HUES48 (cell line): ENCODE data around the gene NHERF2.
A peak's percentile ranks its signal among the peaks of the same experiment; 100 is the strongest.

ENCODE experiments used
- H3K27ac ChIP-seq: one replicate; pipeline ENCODE4 v1.7.0; 2013; ENCODE audit warnings: low read depth, low read length, inconsistent platforms
- H3K27me3 ChIP-seq: 2 replicates; pipeline ENCODE4 v1.6.1; 2013; ENCODE audit warnings: mild to moderate bottlenecking, low read length; ENCODE audit not compliant: control insufficient read depth, insufficient read depth
- H3K36me3 ChIP-seq: 2 replicates; pipeline ENCODE4 v1.6.1; 2013; ENCODE audit warnings: low read length; ENCODE audit not compliant: control insufficient read depth, insufficient read depth
- H3K4me1 ChIP-seq: 2 replicates; pipeline ENCODE4 v1.6.1; 2013; ENCODE audit warnings: mild to moderate bottlenecking, low read length; ENCODE audit not compliant: control insufficient read depth, insufficient read depth
- H3K4me3 ChIP-seq: 2 replicates; pipeline ENCODE4 v1.5.1; 2013; ENCODE audit warnings: mild to moderate bottlenecking, low read depth, low read length
- H3K9ac ChIP-seq: 2 replicates; pipeline ENCODE4 v1.6.1; 2013; ENCODE audit warnings: mild to moderate bottlenecking, low read depth, low read length, moderate library complexity
- H3K9me3 ChIP-seq: 2 replicates; pipeline ENCODE4 v1.6.1; 2013; ENCODE audit warnings: low read length; ENCODE audit not compliant: control insufficient read depth, insufficient read depth

The NHERF2 gene

GRCh38 chr16:2071454-2072202, 44.9 kb downstream of the NHERF2 start:
- H3K4me3 ChIP-seq = no peak overlapping the region
- no peak overlapping the region for H3K27ac ChIP-seq
- peaks cover 59% of the 10 kb centered on the region for H3K36me3 ChIP-seq

GRCh38 chr16:2072926-2073325, 46.2 kb downstream of the NHERF2 start:
- Histone ChIP-seq H3K4me1 (no peaks in the 10 kb centered on the region), H3K4me3 (no peak overlapping the region), H3K27ac (no peak overlapping the region), H3K27me3 (no peaks in the 10 kb centered on the region), H3K9me3 (no peaks in the 10 kb centered on the region), H3K9ac (no peak overlapping the region), H3K36me3 (peaks cover 59% of the 10 kb centered on the region)

More at GRCh38 chr16:2071454-2072202, 44.9 kb downstream of the NHERF2 start:
- no peaks in the 10 kb centered on the region for H3K4me1 ChIP-seq
- H3K27me3 ChIP-seq = no peaks in the 10 kb centered on the region
- H3K9ac ChIP-seq = 0 out of 2 replicates have a peak overlapping the region, but pooled peaks have one; percentile 18
- H3K9me3 ChIP-seq = no peaks in the 10 kb centered on the region

- Histone ChIP-seq H3K4me3 (no peak overlapping the region), H3K36me3 (peaks cover 55% of the 10 kb centered on the region), H3K27me3 (no peaks in the 10 kb centered on the region), H3K27ac (no peak overlapping the region), H3K9me3 (no peaks in the 10 kb centered on the region), H3K4me1 (no peaks in the 10 kb centered on the region), H3K9ac (no peak overlapping the region)
Observed at GRCh38 chr16:2074071-2074470, 47.4 kb downstream of the NHERF2 start.

- Histone ChIP-seq H3K4me1 (no peaks in the 10 kb centered on the region), H3K9ac (no peak overlapping the region), H3K36me3 (peaks cover 57% of the 10 kb centered on the region)
Observed at GRCh38 chr16:2075631-2076030, 48.9 kb downstream of the NHERF2 start.

GRCh38 chr16:2076072-2076865, 49.6 kb downstream of the NHERF2 start:
- no peak overlapping the region for H3K27ac ChIP-seq
- H3K4me3 ChIP-seq = no peak overlapping the region
- H3K4me1 ChIP-seq = no peaks in the 10 kb centered on the region
- H3K9me3 ChIP-seq = no peaks in the 10 kb centered on the region
- H3K36me3 ChIP-seq = peaks cover 56% of the 10 kb centered on the region
- H3K27me3 ChIP-seq = no peaks in the 10 kb centered on the region
- H3K9ac ChIP-seq = no peak overlapping the region

More at GRCh38 chr16:2075631-2076030, 48.9 kb downstream of the NHERF2 start:
- Histone ChIP-seq H3K27me3 (no peaks in the 10 kb centered on the region), H3K27ac (no peak overlapping the region), H3K9me3 (no peaks in the 10 kb centered on the region), H3K4me3 (no peak overlapping the region)

- Histone ChIP-seq H3K27me3 (no peaks in the 10 kb centered on the region), H3K36me3 (peaks cover 53% of the 10 kb centered on the region), H3K27ac (no peak overlapping the region)
Observed at GRCh38 chr16:2077016-2077415, 50.3 kb downstream of the NHERF2 start.

GRCh38 chr16:2077696-2078095, 51.0 kb downstream of the NHERF2 start:
- H3K4me3 ChIP-seq = no peak overlapping the region
- peaks cover 53% of the 10 kb centered on the region for H3K36me3 ChIP-seq
- no peak overlapping the region for H3K9ac ChIP-seq
- H3K27ac ChIP-seq = no peak overlapping the region
- no peaks in the 10 kb centered on the region for H3K9me3 ChIP-seq
- H3K27me3 ChIP-seq = no peaks in the 10 kb centered on the region
- no peaks in the 10 kb centered on the region for H3K4me1 ChIP-seq

More at GRCh38 chr16:2077016-2077415, 50.3 kb downstream of the NHERF2 start:
- no peaks in the 10 kb centered on the region for H3K4me1 ChIP-seq
- no peak overlapping the region for H3K9ac ChIP-seq
- H3K4me3 ChIP-seq = no peak overlapping the region
- H3K9me3 ChIP-seq = no peaks in the 10 kb centered on the region

- H3K4me1 ChIP-seq = no peaks in the 10 kb centered on the region
- no peak overlapping the region for H3K9ac ChIP-seq
- peaks cover 50% of the 10 kb centered on the region for H3K36me3 ChIP-seq
Observed at GRCh38 chr16:2078096-2078495, 51.4 kb downstream of the NHERF2 start.

GRCh38 chr16:2078691-2079090, 52.0 kb downstream of the NHERF2 start:
- Histone ChIP-seq H3K9ac (no peak overlapping the region), H3K9me3 (no peaks in the 10 kb centered on the region), H3K36me3 (peaks cover 49% of the 10 kb centered on the region), H3K27me3 (no peaks in the 10 kb centered on the region), H3K27ac (no peak overlapping the region), H3K4me3 (no peak overlapping the region), H3K4me1 (no peaks in the 10 kb centered on the region)

More at GRCh38 chr16:2078096-2078495, 51.4 kb downstream of the NHERF2 start:
- H3K27ac ChIP-seq = no peak overlapping the region
- no peaks in the 10 kb centered on the region for H3K27me3 ChIP-seq
- no peak overlapping the region for H3K4me3 ChIP-seq
- no peaks in the 10 kb centered on the region for H3K9me3 ChIP-seq

- H3K4me3 ChIP-seq = no peak overlapping the region
- H3K27me3 ChIP-seq = no peaks in the 10 kb centered on the region
- H3K4me1 ChIP-seq = no peaks in the 10 kb centered on the region
- no peaks in the 10 kb centered on the region for H3K9me3 ChIP-seq
- H3K27ac ChIP-seq = no peak overlapping the region
- H3K36me3 ChIP-seq = peaks cover 43% of the 10 kb centered on the region
- H3K9ac ChIP-seq = no peak overlapping the region
Observed at GRCh38 chr16:2079311-2079800, 52.7 kb downstream of the NHERF2 start.

- no peaks in the 10 kb centered on the region for H3K4me1 ChIP-seq
- H3K36me3 ChIP-seq = peaks cover 39% of the 10 kb centered on the region
- H3K9me3 ChIP-seq = no peaks in the 10 kb centered on the region
- H3K9ac ChIP-seq = no peak overlapping the region
- no peak overlapping the region for H3K27ac ChIP-seq
- H3K4me3 ChIP-seq = no peak overlapping the region
- H3K27me3 ChIP-seq = no peaks in the 10 kb centered on the region
Observed at GRCh38 chr16:2079991-2080390, 53.3 kb downstream of the NHERF2 start.
